Thyroid gland (tissue), 4 donors: Measurements from ENCODE around the gene ABCB6. TPM values are rescaled to one million over a fixed set of nuclear protein-coding genes. Genes with fewer than 3 reads are reported as not detected.
A peak's percentile ranks its signal among the peaks of the same experiment; 100 is the strongest.
"Not testable (repeated sequence)": the region's sequence is repeated elsewhere in the genome, so short reads cannot be mapped to it uniquely, and the experiment has no call there.

ENCODE experiments used
- DNase-seq, 2 donors: peaks; one replicate each; pipeline ENCODE4 v3.0.0-alpha.2; 2019
- H3K27ac ChIP-seq, 3 donors: fragments of 200-600 bp; sonication (generic); 1 replicate in 2 of 3; 2 replicates in 1 of 3; pipeline ENCODE4 v1.5.1; 2016 to 2019; ENCODE audit warnings: mild to moderate bottlenecking in 1 of 3, moderate library complexity in 1 of 3
- H3K27me3 ChIP-seq: fragments of 200-600 bp; sonication (generic); one replicate; pipeline ENCODE4 v1.5.1; 2019
- H3K36me3 ChIP-seq, 2 donors: fragments of 200-600 bp; sonication (generic); one replicate each; pipeline ENCODE4 v1.5.1; 2016 to 2019
- H3K4me1 ChIP-seq, 2 donors: fragments of 200-600 bp; sonication (generic); one replicate each; pipeline ENCODE4 v1.5.1; 2017 to 2019
- H3K4me3 ChIP-seq, 3 donors: fragments of 200-600 bp; sonication (generic); replicated peaks in 1 of 3; 1 replicate in 2 of 3; 2 replicates in 1 of 3; pipeline ENCODE4 v1.5.1; 2016; ENCODE audit warnings: mild to moderate bottlenecking in 1 of 3
- H3K9me3 ChIP-seq: fragments of 200-600 bp; sonication (generic); one replicate; pipeline ENCODE4 v1.5.1; 2017
- POLR2A ChIP-seq, 2 donors: fragments of 450-650 bp; IDR thresholded peaks; one replicate each; pipeline ENCODE4 v1.6.1; 2017; ENCODE audit warnings: antibody characterized with exemption in 2 of 2, mild to moderate bottlenecking in 2 of 2, moderate library complexity in 1 of 2
- WGBS, 2 donors: methylation state at CpG; one replicate each; pipeline ENCODE4 v1.1.5; 2017; 5-methylcytosine and 5-hydroxymethylcytosine counted together
- intact Hi-C: fragments of 100-400 bp; cut with DNase I; formaldehyde crosslinking; loops from one replicate; pipeline ENCODE4 v1.15.1; 2023
- total RNA-seq, 4 donors: library from RNA; depleted of rRNA; stranded (reverse); fragments of >200 nt; gene quantifications; one replicate each; pipeline ENCODE4 v1.2.3, GENCODE V29; 2016
- TF ChIP-seq, protein P1 (sequence below), 6 experiments: fragments of 200-600 bp in 3 of 6; fragments of 450-650 bp in 3 of 6; sonication (generic) in 3 of 6; IDR thresholded peaks; one replicate each; pipeline ENCODE4 v1.5.1; 2016 to 2019; ENCODE audit warnings: antibody characterized with exemption in 6 of 6, mild to moderate bottlenecking in 2 of 6, inconsistent platforms in 1 of 6, moderate library complexity in 1 of 6

ABCB6 gene
- total RNA-seq, 4 donors from 2014 or later, result 29.6 to 96.8 (median 63.6) TPM

DNA sequence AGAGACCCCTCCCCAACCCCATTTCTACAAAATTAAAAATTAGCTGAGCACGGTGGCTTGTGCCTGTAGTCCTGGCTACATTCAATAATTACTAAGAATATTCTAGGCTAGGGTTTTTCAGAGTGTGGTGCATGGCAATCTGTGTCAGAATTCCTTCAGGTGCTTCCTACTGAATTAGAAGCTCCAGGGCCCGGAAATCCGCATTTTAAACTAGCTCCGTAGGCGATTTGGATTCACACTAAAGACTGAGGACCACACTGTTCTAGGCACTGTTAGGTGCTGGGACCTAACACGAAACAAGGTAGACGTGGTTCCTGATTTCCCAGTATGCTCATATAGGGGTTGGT, 12.8 kb downstream of the ABCB6 start:
- intact Hi-C loops, result no loop called here
- Histone ChIP-seq H3K36me3 (peaks cover 13 to 27% of the 10 kb centered on the region in 2 donors), H3K9me3 (no peaks in the 10 kb centered on the region), H3K27me3 (no peaks in the 10 kb centered on the region), H3K4me3 (peak overlapping the region in 2 of 3 donors; percentile 2 to 54), H3K27ac (peak overlapping the region; percentile 81 to 97 (median 94)), H3K4me1 (peaks cover 17 to 27% of the 10 kb centered on the region in 2 donors)
- 17 to 27% methylated on average over 7 of the region's 7 CpGs for WGBS, 2 donors
- DNase-seq, result no peak
- TF ChIP-seq, protein P1, sequence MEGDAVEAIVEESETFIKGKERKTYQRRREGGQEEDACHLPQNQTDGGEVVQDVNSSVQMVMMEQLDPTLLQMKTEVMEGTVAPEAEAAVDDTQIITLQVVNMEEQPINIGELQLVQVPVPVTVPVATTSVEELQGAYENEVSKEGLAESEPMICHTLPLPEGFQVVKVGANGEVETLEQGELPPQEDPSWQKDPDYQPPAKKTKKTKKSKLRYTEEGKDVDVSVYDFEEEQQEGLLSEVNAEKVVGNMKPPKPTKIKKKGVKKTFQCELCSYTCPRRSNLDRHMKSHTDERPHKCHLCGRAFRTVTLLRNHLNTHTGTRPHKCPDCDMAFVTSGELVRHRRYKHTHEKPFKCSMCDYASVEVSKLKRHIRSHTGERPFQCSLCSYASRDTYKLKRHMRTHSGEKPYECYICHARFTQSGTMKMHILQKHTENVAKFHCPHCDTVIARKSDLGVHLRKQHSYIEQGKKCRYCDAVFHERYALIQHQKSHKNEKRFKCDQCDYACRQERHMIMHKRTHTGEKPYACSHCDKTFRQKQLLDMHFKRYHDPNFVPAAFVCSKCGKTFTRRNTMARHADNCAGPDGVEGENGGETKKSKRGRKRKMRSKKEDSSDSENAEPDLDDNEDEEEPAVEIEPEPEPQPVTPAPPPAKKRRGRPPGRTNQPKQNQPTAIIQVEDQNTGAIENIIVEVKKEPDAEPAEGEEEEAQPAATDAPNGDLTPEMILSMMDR (IDR thresholded peaks at IDR 0.05), result no peak
- no peak for TF ChIP-seq POLR2A (IDR thresholded peaks at IDR 0.05)

DNA sequence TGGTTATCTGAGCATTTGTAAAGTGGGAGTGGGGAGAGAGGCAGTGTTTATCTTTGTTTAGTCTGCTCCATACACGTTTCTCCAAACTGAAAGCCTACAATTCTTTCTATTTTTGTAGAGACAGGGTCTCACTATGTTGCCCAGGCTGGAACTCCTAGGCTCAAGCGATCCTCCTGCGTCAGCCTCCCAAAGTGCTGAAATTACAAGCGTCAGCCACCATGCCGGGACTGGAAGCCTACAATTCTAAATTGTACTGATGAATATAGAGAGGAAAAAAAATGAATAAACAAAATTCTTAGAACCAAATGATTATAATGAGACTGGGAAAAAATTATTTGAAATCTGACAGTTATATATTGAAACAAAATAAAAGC, 13.6 kb downstream of the ABCB6 start:
- Histone ChIP-seq H3K36me3 (peaks cover 6 to 19% of the 10 kb centered on the region in 2 donors), H3K27ac (no peak overlapping the region), H3K9me3 (no peaks in the 10 kb centered on the region), H3K4me3 (no peak overlapping the region), H3K27me3 (no peaks in the 10 kb centered on the region), H3K4me1 (peaks cover 17 to 27% of the 10 kb centered on the region in 2 donors)
- TF ChIP-seq, protein P1 (IDR thresholded peaks at IDR 0.05), result no peak
- no peak for TF ChIP-seq POLR2A (IDR thresholded peaks at IDR 0.05)
- intact Hi-C loops, result no loop called here
- no peak for DNase-seq
- WGBS, 2 donors, result 76 to 89% methylated on average over 5 of the region's 5 CpGs

DNA sequence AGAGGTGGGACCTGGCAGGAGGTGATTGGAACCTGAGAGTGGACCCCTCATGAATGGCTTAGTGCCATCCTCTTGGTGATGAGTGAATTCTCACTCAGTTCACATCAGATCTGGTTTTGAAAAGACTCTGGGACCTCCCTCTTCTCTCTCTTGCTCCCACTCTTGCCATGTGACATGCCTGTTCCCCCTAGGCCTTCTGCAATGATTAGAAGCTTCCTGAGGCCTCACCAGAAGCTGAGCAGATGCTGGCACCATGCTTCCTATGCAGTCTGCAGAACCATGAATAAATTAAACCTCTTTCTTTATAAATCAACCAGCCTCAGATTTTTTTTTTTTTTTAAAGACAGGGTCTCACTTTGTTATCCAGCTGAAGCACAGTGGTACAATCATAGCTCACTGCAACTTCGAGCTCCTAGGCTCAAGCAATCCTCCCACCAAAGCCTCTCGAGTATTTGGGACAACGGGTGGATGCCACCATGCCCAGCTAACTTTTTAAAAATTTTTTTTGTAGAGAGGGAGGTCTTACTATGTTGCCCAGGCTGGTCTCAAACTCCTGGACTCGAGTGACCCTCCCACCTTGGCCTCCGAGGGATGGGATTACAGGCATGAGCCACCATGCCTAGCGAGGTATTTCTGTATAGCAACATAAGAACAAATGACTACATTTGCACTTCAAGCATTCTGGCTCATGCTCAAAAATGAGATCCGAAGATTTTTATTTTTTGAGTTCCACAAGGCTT, 14.2 kb downstream of the ABCB6 start:
- Histone ChIP-seq H3K27me3 (no peaks in the 10 kb centered on the region), H3K9me3 (no peaks in the 10 kb centered on the region), H3K27ac (no peak overlapping the region), H3K4me3 (no peak overlapping the region), H3K36me3 (peaks cover 0 to 13% of the 10 kb centered on the region in 2 donors), H3K4me1 (peaks cover 17 to 27% of the 10 kb centered on the region in 2 donors)
- DNase-seq, result no peak
- intact Hi-C loops, result no loop called here
- 91 to 93% methylated on average over 7 of the region's 7 CpGs for WGBS, 2 donors
- TF ChIP-seq, protein P1 (IDR thresholded peaks at IDR 0.05), result no peak
- TF ChIP-seq POLR2A (IDR thresholded peaks at IDR 0.05), result no peak

DNA sequence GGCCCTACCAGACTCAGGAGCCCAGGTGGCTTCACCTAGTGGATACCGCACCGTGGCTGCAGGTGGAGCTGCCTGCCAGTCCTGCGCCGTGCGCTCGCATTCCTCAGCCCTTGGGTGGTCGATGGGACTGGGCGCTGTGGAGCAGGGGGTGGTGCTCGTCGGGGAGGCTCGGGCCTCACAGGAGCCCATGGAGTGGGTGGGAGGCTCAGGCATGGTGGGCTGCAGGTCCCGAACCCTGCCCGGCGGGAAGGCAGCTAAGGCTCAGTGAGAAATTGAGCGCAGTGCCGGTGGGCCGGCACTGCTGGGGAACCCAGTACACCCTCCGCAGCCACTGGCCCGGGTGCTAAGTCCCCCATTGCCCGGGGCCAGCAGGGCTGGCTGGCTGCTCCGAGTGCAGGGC, 17.4 kb downstream of the ABCB6 start:
- H3K9me3 ChIP-seq, H3K36me3 ChIP-seq, H3K27me3 ChIP-seq, intact Hi-C loops, H3K27ac ChIP-seq, H3K4me3 ChIP-seq, DNase-seq, H3K4me1 ChIP-seq: not testable (repeated sequence)
- WGBS, 2 donors, result 75 to 88% methylated on average over 4 to 13 of the region's 21 CpGs

GRCh38 chr2:219200502-219201326, 18.0 kb downstream of the ABCB6 start:
- H3K27me3 ChIP-seq, H3K4me1 ChIP-seq, H3K9me3 ChIP-seq, H3K36me3 ChIP-seq, intact Hi-C loops, H3K27ac ChIP-seq, DNase-seq, H3K4me3 ChIP-seq: not testable (repeated sequence)
- WGBS, 2 donors, result 86 to 91% methylated on average over 23 to 26 of the region's 26 CpGs
